GM12892 (cell line): ENCODE measurements around the gene CAMKMT.

Source experiments
- POLR2A ChIP-seq: IDR thresholded peaks from 2 replicates; pipeline ENCODE4 v1.6.1; 2011; ENCODE audit warnings: low read depth, low read length, control low read depth
- POLR2AphosphoS5 ChIP-seq: IDR thresholded peaks from 2 replicates; pipeline ENCODE4 v1.6.1; 2011; ENCODE audit warnings: low read depth, low read length, control low read depth
- TAF1 ChIP-seq: IDR thresholded peaks from 2 replicates; pipeline ENCODE4 v1.6.1; 2011; ENCODE audit warnings: low read depth, mild to moderate bottlenecking, control low read depth, low read length, borderline replicate concordance

- TF ChIP-seq TAF1: no peak
- TF ChIP-seq POLR2A: no peak
- TF ChIP-seq POLR2AphosphoS5: no peak
Measured at GRCh38 chr2:44549099-44549471, 187.3 kb downstream of the CAMKMT start.
